Activated CD8-positive, alpha-beta memory T cell treated with anti-CD3 and anti-CD28 coated beads for 48 hours (primary cell): Measurements from ENCODE around the gene BRD2.

Experiments
- DNase-seq, 3 experiments: peaks; one replicate each; pipeline ENCODE4 v3.0.0-alpha.2; 2020; ENCODE audit warnings: low read depth in 2 of 3, low spot score in 2 of 3

BRD2 gene

GRCh38 chr6:33023536-33023935 is 55.1 kb downstream of the BRD2 start:
- no peak for DNase-seq

GRCh38 chr6:33024521-33024920 is 56.1 kb downstream of the BRD2 start:
- DNase-seq, result no peak

- no peak for DNase-seq
Measured at GRCh38 chr6:33028220-33028849, 59.9 kb downstream of the BRD2 start.

GRCh38 chr6:33029328-33030184 is 61.2 kb downstream of the BRD2 start:
- no peak for DNase-seq

GRCh38 chr6:33030245-33030644 is 61.9 kb downstream of the BRD2 start:
- no peak for DNase-seq
